Muscle of back (tissue), 11 donors: Measurements from ENCODE around the gene PLA2G7. TPM values are rescaled to one million over a fixed set of nuclear protein-coding genes. Genes with fewer than 3 reads are reported as not detected.
A peak's percentile ranks its signal among the peaks of the same experiment; 100 is the strongest.
"Not testable (repeated sequence)": the region's sequence is repeated elsewhere in the genome, so short reads cannot be mapped to it uniquely, and the experiment has no call there.

Source experiments
- DNase-seq, 3 donors: peaks; one replicate each; pipeline versions ENCODE4 v3.0.0 to v3.0.0-alpha.2; 2013
- polyA plus RNA-seq, 10 donors: library from polyadenylated mRNA; unstranded; fragments of 120-200 nt; gene quantifications; one replicate each; pipeline ENCODE4 v1.2.1, GENCODE V29; 2013; ENCODE audit not compliant: insufficient read length in 10 of 10

PLA2G7 gene
- polyA plus RNA-seq, 10 donors: 1.5 to 2.7 (median 1.8) TPM

DNA sequence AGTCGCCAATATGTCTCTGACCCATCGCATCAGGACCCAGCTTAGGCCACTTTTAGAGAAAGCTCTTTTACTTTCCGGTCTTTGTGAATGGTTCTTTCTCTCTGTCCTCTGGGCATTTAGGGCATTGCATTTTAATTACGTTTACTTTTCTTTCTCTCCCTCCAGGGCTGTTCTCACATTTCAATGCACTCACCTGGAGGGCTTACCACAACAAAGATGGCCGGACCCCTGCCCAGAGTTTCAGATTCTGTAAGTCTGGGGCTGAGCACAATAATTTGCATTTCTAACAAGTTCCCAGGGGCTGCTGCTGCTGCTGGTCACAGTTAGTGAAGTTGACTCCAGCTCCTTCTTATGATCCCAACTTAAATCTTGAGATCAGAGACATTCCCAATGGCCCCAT is 14.6 kb upstream of the PLA2G7 start:
- no peak for DNase-seq

DNA sequence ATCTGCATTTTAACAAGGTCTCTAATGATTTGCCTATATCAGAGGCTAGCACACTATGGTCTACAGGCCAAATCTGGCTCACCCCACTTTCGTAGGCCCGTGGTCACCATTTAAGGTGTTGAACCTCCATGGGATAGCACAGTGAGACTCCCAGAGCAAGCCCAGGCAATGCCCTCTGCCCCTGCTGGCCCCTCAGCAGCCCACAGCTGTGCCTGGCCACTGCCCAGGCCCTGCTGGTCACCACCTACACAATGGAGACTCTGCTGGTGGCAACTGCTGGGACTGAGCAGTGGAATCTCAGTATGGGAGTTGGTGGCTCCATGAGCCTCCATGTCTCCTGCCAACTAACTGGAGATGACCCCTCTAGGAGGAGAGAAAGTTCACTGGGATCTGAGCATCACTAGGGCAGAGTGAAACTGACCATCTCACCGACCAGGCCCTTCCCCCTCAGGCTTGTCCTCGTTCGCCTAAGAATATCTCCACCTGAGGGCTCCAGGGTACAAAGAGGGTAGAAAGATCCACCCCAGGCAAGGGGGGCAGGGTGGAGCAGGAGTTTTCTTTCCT is 13.8 kb upstream of the PLA2G7 start:
- no peak for DNase-seq

DNA sequence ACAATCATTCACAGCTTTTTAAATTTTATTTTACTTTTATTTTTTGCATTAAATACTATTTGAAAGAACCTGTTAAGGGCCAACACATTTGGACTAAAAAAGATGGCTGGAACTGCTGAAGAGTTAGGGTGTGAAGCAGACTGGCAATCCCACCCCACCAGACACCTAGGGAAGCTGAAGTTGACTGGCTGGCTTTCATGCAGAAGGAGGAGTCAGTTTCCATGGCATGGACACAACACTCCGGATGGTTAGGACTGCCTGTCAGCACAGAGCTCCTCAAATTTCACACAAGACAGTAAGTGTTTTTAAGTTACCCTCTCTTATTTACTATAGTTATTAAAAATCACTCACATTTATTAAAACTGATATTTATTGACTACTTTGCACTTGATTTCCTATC is 11.5 kb upstream of the PLA2G7 start, which contains the start of gene ANKRD66:
ANKRD66 (plus strand) TSS at position 238 of the 400 bp plus-strand sequence. CDS start 5,016 bp downstream, outside the sequence.
- peak in 1 of 3 donors; percentile 11 for DNase-seq

DNA sequence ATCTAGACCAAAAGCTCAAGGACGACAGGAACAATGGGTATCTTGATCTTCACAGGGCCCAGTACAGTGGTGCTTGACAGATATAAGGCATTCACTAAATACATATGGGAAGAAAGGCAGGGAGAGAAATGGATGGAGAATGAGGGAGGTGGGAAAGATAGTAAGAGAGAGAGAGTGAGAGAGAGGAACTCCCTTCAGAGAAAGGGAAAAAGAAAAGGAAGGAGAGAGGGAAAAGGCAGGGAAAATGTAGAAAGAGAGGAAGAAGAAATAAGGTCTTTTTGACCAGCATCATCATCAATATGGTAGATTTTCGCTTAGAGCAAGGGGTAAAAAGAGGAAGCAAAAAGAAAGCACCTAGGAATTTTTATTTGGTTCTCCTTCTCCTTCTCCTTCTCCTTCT is 10.8 kb upstream of the PLA2G7 start:
- no peak for DNase-seq

DNA sequence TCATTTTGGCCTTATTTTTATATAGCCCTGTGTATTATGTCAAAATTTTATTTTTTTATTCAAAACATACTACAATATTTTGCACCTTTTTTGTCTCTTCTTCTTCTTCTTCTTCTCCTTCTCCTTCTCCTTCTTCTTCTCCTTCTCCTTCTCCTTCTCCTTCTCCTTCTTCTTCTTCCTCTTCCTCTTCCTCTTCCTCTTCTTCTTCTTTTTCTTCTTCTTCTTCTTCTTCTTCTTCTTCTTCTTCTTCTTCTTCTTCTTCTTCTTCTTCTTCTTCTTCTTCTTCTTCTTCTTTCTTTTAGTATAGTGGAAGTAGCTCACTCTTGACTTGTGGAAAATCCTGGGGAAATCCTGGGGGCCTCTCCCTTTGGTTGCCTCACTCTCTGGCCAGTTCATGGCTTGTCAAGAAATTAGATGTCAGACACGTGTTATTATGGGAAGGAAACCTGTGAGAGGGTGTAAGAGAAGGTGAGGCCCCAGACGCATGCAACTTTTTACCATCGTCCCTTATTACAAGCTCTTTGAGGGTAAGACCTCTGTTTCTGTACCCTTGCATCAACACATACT is 9.1 kb upstream of the PLA2G7 start:
- not testable (repeated sequence) for DNase-seq

DNA sequence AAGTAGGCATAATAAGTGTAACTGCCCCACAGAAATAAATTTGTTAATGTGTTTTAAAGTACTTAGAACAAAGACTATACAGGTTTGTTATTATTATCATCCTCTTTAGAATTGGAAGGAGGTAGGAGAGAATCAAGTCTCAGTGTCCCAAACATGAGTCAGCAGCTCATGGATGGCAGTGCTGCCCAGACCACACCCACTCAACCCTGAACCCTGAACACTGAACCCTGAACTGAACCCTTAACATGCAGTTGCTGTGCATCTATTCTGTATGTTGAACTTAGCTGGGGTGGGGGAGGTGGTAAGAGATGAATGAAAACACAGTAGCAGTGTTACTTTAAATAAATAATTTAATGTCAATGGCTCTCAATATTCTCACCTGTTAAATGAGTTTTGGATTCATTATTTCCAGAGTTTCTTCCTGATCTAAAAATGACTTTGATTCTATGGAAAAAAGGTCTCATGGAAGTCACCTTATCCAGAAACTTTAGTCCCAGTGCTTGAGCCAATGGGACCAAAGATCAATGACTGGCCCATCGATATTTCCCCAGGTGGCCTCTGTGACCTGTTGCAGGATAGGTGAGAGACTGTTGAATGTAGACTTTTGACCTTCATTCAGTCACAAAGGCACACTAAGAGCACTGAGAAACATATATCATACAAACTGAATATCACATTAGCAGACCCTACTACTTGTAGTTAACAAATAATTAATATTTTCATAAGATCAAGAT is 8.4 kb upstream of the PLA2G7 start:
- DNase-seq: no peak

DNA sequence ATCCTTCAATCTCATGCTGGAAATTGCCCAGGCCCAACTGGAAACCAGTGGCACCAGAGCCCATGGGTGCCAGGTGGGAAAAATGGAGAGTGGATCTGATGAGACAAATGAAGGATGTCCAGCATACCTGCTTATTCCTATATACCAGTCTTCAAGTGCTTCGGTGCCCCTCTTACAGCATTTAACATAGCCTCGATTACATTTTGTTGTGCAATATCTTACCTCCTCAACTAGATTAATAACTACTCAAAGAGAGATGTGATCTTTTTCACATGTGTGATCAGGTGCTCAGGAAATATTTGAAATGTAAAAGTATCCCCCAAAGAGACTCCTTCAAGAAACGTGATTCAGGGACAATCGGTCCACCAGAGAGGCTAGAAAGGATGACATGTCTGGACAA is 6.7 kb upstream of the PLA2G7 start:
- DNase-seq: no peak

DNA sequence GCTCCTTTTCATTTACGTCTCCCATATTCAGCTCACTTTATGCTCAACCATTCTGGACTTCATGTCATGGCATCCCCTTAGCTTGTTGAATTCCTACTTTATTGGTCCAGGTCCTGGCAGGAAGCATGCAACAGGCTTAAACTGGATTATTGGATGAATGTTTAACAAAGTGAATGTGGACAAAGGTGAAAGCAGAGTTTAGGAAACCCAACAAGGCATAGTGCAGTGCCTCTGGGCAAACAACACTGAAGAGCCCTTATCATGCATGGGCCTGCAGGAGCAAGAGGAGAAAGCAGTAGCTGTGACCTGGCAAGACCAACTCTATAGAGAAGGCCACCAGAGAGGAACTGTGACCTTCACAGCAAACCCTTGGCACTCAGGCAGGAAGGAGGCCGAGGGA is 6.3 kb upstream of the PLA2G7 start:
- DNase-seq: no peak

DNA sequence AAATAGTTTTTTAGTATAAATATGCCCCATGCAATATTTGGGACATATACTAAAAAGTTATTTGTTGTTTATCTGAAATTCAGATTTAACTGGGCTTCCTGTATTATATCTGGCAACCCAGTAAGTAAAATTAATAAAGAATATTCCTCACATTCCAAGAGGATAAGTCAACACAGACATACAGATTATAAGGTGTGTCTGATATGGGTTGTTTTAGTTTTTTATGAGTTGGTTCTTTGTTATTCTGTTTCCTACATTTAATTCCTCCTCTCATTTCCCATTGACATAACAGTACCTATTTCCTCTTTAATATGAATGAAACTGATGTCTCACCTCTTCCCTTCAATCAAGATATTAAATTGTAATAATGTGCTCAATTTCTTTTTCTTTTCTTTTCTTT is 1.7 kb upstream of the PLA2G7 start:
- no peak for DNase-seq

DNA sequence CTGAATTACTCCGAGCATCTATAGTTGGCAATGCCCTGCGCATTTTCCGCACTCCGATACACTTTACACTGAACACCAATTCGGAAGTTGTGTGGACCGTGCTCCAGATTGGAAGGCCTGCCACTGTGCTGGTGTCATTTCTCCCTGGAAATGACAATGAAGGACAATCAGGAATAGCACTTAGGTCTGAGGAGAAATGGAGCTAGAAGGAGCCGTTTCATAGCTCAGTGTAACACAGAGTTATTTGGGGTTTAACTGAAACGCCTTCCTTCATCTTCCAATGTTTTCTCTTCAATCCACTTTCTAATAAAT is 501 bp upstream of the PLA2G7 start:
- DNase-seq: no peak

DNA sequence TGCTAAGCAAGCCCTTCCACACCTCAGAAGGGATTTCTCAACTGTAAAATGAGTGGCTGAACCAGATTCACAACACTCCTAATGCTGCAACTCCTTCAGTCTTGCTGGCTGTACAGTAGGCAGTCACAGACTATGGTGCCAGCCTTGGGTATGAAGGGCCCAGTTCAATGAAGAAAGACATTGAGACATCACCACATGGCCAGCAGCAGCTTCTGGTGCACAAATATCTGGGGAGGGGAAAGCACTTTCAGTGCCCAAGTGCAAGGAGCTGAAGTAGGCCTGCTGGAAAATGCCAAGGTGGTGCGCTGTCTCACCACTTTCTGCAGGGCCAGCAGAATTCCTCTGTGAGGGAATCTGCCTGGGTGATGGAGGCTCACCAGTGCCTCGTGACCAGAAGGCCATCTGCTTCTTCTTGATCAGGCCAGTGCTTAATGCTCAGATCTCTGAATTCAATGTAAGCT is 1.8 kb downstream of the PLA2G7 start:
- peak in 1 of 3 donors; percentile 20 for DNase-seq

DNA sequence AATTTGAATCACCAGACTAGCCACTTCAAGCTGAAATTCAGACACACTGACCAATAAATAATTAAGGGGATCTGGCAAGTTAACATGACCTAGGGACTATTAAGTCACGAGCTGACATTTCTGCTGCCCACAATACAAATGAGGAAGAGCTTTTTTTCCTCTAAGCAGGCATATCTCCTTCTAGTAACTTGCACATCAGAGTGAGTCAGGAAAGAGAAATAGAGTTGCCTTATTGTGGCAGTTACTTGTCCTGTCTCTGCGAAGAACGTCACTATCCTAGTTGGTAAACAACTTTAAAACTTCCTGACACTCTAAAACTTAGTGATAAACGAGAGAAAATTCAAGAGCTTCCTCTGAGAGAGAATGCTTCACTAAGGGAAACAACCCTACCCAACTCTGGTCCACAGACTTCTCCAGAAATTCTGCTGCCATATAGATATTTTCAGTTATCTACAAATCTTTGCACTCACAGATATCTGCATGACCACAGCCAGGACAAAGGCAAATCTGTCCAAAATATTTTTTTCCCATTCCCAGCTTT is 4.2 kb downstream of the PLA2G7 start:
- DNase-seq: peak in 1 of 3 donors; percentile 22

DNA sequence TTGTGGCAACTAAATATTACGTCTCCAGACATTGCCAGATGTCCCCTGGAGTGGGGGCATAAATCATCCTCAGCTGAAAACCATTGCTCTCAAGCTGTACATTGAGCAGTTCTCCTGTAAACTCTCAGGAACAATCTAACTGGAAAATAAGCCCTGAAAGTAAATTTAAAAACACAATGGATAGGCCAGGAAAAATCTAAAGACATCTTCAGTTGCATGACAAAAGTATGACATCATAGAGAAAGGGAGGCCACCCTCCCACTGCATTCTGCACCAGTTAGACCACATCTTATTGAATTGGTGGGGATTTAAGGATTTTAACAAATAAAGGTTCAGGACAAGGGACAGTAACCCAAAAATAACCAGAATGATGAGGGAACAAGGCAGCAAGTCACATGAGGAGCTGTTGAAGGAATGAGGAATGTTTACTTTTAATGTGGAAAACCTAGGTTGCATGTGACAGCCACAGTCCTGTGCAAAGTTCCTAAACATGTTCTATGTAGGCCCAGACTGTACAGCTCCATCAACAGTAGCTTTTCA is 5.3 kb downstream of the PLA2G7 start:
- no peak for DNase-seq

DNA sequence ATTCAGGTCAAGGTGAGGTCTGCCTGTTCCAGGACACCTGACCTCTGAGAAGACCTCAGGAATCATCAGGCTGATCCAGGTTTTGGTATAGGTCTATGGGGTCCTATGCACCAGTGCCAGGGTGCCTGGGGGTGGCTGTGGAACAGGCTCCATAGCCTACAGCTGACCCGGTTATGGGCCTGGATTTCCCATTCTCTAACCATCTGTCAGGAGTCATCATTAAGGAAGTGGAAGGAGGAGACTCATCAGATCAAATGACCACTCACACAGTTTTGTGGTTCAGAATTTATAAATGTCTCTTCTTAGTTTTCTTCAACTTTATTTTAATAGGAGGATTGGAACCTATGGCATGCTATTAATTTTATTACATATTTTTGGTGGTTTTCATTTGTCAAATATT is 14.8 kb downstream of the PLA2G7 start:
- DNase-seq: no peak

DNA sequence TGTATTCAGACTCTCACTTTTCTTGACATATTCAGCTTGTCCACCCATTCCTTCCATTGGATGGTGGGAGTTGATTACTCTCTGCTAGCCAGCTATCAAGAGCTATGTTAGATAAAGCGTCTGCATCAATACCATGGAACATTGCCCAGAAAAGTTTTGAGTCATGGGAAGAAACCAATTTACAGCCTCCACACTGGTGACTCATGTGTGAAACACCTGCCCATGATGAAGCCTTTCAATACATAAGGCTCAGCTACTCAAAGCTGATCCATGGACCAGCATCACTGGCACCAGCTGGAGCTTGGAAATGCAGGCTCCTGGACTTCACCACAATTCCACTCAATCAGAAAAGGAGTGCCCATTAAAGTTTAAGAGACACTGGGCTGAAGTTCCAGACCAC is 16.1 kb downstream of the PLA2G7 start:
- DNase-seq: no peak

DNA sequence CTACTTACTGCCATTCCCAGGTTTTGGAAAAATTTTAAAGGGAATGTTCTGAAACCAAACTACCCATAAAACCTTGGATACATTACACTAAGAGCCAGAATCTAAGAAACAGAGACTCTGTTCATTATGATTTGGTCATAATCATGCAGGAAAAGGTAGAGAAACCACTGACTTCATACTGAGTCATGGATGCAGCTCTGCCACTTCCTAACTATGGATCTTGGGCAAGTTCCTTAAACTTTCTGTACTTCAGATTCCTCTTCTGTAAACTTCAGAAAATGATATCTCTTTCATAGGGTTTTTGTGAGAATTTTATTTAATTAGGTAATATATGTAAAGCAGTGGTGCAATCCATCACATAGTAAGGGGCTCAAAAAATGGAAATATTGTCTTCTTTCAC is 20.0 kb downstream of the PLA2G7 start:
- no peak for DNase-seq

DNA sequence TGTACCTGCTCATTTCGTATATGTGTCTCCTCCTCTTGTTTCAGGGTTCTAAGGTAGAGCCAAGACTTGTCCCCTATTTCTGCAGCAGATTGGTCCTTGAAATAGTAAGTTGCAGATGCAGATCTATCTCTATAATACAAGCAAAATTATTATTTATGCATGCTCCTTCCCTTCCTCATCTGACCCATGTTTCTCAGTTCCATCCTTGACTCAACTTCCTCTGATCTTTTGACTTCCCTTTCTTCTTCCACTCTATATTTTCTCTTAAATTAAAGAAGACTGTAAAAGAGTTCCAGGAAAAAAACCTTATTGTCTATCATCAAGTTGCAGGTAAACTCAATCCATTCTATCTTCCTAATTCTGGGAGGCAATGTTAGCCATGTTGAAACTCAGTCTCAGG is 23.7 kb downstream of the PLA2G7 start:
- DNase-seq: no peak

DNA sequence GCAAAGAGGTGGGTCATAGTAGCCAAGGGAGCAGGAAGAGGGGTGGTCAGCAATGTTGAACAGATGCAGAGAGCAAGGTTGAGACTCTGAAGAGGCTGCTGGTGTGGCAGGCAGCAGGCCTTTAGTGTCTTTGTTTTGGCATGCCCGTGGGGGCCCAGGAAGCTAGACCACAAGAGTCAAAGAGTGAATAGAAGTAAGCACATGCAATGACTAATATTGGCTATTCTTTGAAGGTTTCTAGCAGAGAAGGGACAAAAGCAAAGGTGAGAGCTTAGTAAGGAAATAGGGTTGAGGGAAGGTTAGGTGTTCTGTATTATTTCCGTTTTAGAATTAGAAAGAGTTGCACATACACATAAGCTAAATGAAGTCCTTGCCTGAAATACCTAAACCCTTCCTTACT is 28.7 kb downstream of the PLA2G7 start:
- DNase-seq: no peak

DNA sequence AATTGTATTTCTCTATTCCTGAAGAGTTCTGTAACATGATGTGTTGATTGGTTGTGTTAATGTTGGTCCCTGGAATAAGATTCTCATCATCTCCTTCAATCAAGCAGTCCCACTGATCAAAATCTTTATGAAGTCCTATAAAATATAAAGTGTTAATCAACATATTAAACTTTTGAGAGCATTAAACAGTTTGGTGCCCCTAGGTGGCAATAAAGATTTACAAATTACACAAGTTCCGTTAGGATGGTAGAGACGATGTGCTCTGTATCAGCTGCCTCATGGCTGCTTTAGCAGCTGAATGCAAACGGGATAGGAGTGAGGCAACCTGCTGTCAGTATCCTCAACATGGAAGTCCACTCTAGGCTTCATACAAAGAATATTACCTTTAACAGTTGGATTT is 30.6 kb downstream of the PLA2G7 start:
- peak in 2 of 3 donors; percentile 11 to 44 for DNase-seq

DNA sequence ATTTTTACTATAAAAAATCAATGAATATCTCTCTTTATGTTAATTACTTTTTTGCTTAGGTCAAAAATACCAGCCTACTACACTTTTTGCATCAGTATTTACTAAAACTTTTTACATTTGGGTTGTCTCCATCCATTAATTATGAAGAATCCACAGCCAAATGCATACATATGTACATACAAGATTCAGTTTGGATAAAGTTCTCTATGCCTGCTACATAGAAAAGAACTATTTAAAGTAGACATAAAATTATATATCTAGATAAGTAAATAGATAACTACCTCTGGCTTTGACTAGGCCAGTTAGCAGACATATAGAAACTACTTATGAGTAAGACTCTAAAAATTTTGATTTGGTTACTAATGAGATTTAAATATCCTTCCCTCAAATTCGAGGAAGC is 35.2 kb downstream of the PLA2G7 start:
- DNase-seq: no peak

DNA sequence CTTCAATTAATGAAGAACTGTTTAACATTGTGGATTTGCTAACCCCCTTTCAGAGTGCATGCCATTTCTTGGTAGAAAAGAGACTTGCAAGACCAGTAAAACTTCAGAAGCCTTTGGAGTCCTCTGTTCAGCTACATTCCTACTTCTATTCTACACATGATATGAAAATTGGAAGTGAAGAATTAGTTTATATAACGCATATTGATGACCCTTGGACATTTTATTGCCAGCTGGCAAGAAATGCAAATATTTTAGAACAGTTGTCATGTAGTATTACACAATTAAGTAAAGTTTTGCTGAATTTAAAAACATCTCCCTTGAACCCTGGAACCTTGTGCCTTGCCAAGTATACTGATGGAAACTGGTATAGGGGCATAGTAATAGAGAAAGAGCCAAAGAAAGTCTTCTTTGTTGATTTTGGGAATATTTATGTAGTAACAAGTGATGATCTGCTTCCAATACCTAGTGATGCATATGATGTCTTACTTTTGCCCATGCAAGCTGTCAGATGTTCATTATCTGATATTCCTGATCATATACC is 44.2 kb downstream of the PLA2G7 start:
- no peak for DNase-seq

DNA sequence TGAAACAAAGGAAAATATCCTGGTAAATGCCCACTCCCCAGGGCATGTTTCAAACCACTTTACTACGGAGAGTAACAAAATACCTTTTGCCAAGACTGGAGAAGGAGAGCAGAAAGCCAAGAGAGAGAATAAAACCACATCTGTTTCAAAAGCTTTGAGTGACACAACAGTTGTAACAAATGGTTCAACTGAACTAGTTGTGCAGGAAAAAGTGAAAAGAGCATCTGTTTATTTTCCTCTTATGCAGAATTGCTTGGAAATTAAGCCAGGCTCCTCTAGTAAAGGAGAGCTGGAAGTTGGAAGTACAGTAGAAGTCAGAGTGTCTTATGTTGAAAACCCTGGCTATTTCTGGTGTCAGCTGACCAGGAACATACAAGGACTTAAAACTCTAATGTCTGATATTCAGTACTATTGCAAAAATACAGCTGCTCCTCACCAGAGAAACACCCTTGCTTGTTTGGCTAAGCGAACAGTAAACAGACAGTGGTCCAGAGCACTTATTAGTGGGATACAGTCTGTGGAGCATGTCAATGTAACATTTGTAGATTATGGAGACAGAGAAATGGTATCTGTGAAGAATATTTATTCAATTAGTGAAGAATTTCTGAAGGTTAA is 44.9 kb downstream of the PLA2G7 start:
- DNase-seq: peak in 2 of 3 donors; percentile 32 to 41
